ENCODE data around the gene EFS.
A peak's percentile ranks its signal among the peaks of the same experiment; 100 is the strongest.

The EFS gene

GRCh38 chr14:23322568-23323517 lies 42.1 kb downstream of the EFS start:
- DNase-seq (ENCODE audit: low read depth), result no peak
- TF ChIP-seq CTCF (IDR thresholded peaks at IDR 0.05; ENCODE audit: control insufficient read depth, insufficient read depth, low read depth, low read length, missing control alignments), result no peak
- H3K4me3 ChIP-seq (ENCODE audit: control insufficient read depth, low read depth, low read length), result peak overlapping the region; percentile 72

GRCh38 chr14:23321572-23322547 lies 43.1 kb downstream of the EFS start:
- TF ChIP-seq CTCF (IDR thresholded peaks at IDR 0.05; ENCODE audit: control insufficient read depth, insufficient read depth, low read depth, low read length, missing control alignments), result no peak
- H3K4me3 ChIP-seq (ENCODE audit: control insufficient read depth, low read depth, low read length), result peak overlapping the region; percentile 72
- DNase-seq (ENCODE audit: low read depth), result no peak

- peak; percentile 100 for DNase-seq (ENCODE audit: low read depth)
- H3K4me3 ChIP-seq (ENCODE audit: control insufficient read depth, low read depth, low read length), result peak within 1 kb of the TSS; percentile 72
- no peak for TF ChIP-seq CTCF (IDR thresholded peaks at IDR 0.05; ENCODE audit: control insufficient read depth, insufficient read depth, low read depth, low read length, missing control alignments)
These were observed 44.1 kb downstream of the EFS start, which contains the start of gene PABPN1 for GRCh38 chr14:23320584-23321571. Gene PABPN1, plus strand, starts transcription at chr14:23321457. Its CDS starts 13 bp downstream, at chr14:23321470.

- TF ChIP-seq CTCF (IDR thresholded peaks at IDR 0.05; ENCODE audit: control insufficient read depth, insufficient read depth, low read depth, low read length, missing control alignments), result no peak
- no peak overlapping the region for H3K4me3 ChIP-seq (ENCODE audit: control insufficient read depth, low read depth, low read length)
- no peak for DNase-seq (ENCODE audit: low read depth)
These were observed 45.0 kb downstream of the EFS start for GRCh38 chr14:23319746-23320583.

GRCh38 chr14:23316300-23316699 lies 48.7 kb downstream of the EFS start:
- no peak for DNase-seq (ENCODE audit: low read depth)
- H3K4me3 ChIP-seq (ENCODE audit: control insufficient read depth, low read depth, low read length), result no peak overlapping the region
- no peak for TF ChIP-seq CTCF (IDR thresholded peaks at IDR 0.05; ENCODE audit: control insufficient read depth, insufficient read depth, low read depth, low read length, missing control alignments)

All from AG09309 (cell line).